PC-9 (cell line): ENCODE data around the gene ENDOV. TPM values are rescaled to one million over a fixed set of nuclear protein-coding genes. Genes with fewer than 3 reads are reported as not detected.
"Not testable (repeated sequence)": the region's sequence is repeated elsewhere in the genome, so short reads cannot be mapped to it uniquely, and the experiment has no call there.

Experiments used
- BruUV-seq: library from RNA; stranded (reverse); fragments of 400-500 nt; replicated peaks from 2 replicates; lab custom pipeline; 2021; lab: Mats Ljungman, UMichigan
- CTCF ChIA-PET: fragments of 300-600 bp; sonication (Branson Sonifier 250); formaldehyde crosslinking; loops from one replicate; lab custom pipeline; 2022; ENCODE audit warnings: antibody characterized with exemption; lab: Charles Lee
- POLR2A ChIA-PET: fragments of 300-600 bp; sonication (Branson Sonifier 250); formaldehyde crosslinking; loops from one replicate; lab custom pipeline; 2022; ENCODE audit warnings: antibody characterized with exemption; ENCODE audit not compliant: unreplicated experiment; lab: Charles Lee
- DNase-seq, 2 experiments: peaks; one replicate each; pipeline versions ENCODE4 v3.0.0 to v3.0.0-alpha.2; 2015 to 2022; ENCODE audit warnings: mixed read lengths in 1 of 2
- H2AFZ ChIP-seq: fragments of 200-600 bp; sonication (generic); 2 replicates; pipeline ENCODE4 v1.8.1; 2017; ENCODE audit warnings: antibody characterized with exemption
- H3F3A ChIP-seq: fragments of 200-600 bp; sonication (generic); 2 replicates; pipeline ENCODE4 v1.8.1; 2017; ENCODE audit warnings: antibody characterized with exemption, mild to moderate bottlenecking, low read depth; ENCODE audit not compliant: insufficient read depth
- H3K27ac ChIP-seq: fragments of 200-600 bp; sonication (generic); 2 replicates; pipeline ENCODE4 v1.6.1; 2016; ENCODE audit warnings: mixed run types
- H3K27me3 ChIP-seq: fragments of 200-600 bp; sonication (generic); 2 replicates; pipeline ENCODE4 v1.6.1; 2016; ENCODE audit warnings: low read depth, mixed run types; ENCODE audit not compliant: insufficient read depth
- H3K36me3 ChIP-seq: fragments of 200-600 bp; sonication (generic); 2 replicates; pipeline ENCODE4 v1.6.1; 2016; ENCODE audit warnings: low read depth, mixed run types
- H3K4me1 ChIP-seq: fragments of 200-600 bp; sonication (generic); replicated peaks from 2 replicates; pipeline ENCODE4 v1.6.1; 2016; ENCODE audit warnings: mixed run types; ENCODE audit not compliant: insufficient read depth
- H3K4me2 ChIP-seq: fragments of 200-600 bp; sonication (generic); 2 replicates; pipeline ENCODE4 v1.6.1; 2017; ENCODE audit warnings: mixed run types
- H3K4me3 ChIP-seq: fragments of 200-600 bp; sonication (generic); 2 replicates; pipeline ENCODE4 v1.6.1; 2016; ENCODE audit warnings: mixed run types
- H3K79me2 ChIP-seq: fragments of 200-600 bp; sonication (generic); 2 replicates; pipeline ENCODE4 v1.6.1; 2017; ENCODE audit warnings: low read depth, mixed run types
- H3K9me2 ChIP-seq: fragments of 200-600 bp; sonication (generic); 2 replicates; pipeline ENCODE4 v1.8.1; 2017; ENCODE audit warnings: mild to moderate bottlenecking; ENCODE audit not compliant: insufficient read depth
- H3K9me3 ChIP-seq: fragments of 200-600 bp; sonication (generic); 2 replicates; pipeline ENCODE4 v1.8.1; 2016; ENCODE audit warnings: low read depth; ENCODE audit not compliant: insufficient read depth
- H4K20me1 ChIP-seq: fragments of 200-600 bp; sonication (generic); 2 replicates; pipeline ENCODE4 v1.8.1; 2017; ENCODE audit not compliant: insufficient read depth
- CTCF ChIP-seq: fragments of 200-600 bp; sonication (generic); conservative IDR thresholded peaks from 2 replicates; pipeline ENCODE4 v1.6.1; 2017; ENCODE audit warnings: mixed run types, antibody characterized with exemption, mild to moderate bottlenecking, moderate library complexity
- EZH2 ChIP-seq: fragments of 200-600 bp; sonication (generic); IDR thresholded peaks from 2 replicates; pipeline ENCODE4 v1.8.0; 2017; ENCODE audit warnings: antibody characterized with exemption, low read depth
- intact Hi-C: fragments of 100-400 bp; cut with micrococcal nuclease; formaldehyde crosslinking; loops from one replicate; pipeline ENCODE4 v1.10.0; 2022; ENCODE audit not compliant: unreplicated experiment
- total RNA-seq: library from RNA; stranded (reverse); gene quantifications from 2 replicates; pipeline ENCODE4 v1.2.3, GENCODE V29; 2021

The ENDOV gene
- total RNA-seq, 1 experiment from 2014 or later, result 50.3 TPM

DNA sequence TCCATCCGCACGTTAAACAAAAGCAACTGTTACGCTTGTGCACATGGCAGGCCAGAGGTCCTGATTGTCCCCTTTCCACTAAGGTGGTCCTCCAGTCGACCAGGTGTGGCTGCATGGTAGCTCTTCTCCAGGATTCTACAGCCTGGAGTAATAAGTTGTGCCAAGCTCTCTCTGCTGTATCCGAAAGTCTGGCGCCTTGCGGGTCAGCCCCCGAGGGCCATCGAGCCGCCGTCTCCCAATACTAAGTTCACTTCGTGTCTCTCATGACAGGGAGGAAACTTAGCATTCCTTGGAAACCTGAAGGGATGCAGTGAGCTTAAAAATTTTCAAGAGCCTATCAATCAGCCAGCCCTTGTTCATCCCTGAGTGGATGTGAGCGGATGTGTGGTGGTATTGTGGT is 5.3 kb upstream of the ENDOV start:
- Histone ChIP-seq H3K4me1 (0 out of 2 replicates have a peak, but pooled peaks cover 6% of the 10 kb centered on the region), H3K27ac (no peak overlapping the region), H3K79me2 (no peaks in the 10 kb centered on the region), H3K9me2 (no peaks in the 10 kb centered on the region), H3K4me3 (no peak overlapping the region), H4K20me1 (no peaks in the 10 kb centered on the region), H3F3A (no peaks in the 10 kb centered on the region), H3K27me3 (no peaks in the 10 kb centered on the region), H3K9me3 (no peaks in the 10 kb centered on the region), H3K4me2 (no peak overlapping the region), H2AFZ (no peak overlapping the region), H3K36me3 (no peaks in the 10 kb centered on the region)
- no peak for DNase-seq
- no TSS peak for BruUV-seq
- ChIA-PET CTCF (no interaction called here), POLR2A (no interaction called here)
- TF ChIP-seq EZH2 (no peak), CTCF (no peak)
- intact Hi-C loops, result loop anchor here (5.0 kb wide), 1 partner anchor 402 kb away; no protein-coding TSS in a partner anchor

DNA sequence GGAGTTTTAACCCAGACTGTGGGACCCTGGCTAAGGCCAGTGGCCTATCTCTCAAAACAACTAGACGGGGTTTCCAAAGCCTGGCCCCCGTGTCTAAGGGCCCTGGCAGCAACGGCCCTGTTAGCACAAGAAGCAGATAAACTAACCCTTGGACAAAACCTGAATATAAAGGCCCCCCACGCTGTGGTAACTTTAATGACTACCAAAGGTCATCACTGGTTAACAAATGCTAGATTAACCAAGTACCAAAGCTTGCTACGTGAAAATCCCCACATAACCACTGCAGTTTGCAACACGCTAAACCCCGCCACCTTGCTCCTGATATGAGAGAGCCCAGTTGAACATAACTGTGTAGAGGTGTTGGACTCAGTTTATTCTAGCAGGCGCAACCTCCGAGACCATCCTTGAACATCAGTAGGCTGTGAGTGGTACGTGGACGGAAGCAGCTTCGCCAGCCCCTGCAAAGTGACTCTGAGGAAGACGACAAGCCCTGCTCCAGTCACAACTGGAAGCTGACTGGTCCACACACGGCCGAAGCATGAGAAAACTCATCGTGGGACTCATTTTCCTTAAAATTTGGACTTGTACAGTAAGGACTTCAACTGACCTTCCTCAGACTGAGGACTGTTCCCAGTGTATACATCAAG is 4.4 kb upstream of the ENDOV start:
- H2AFZ ChIP-seq, POLR2A ChIA-PET, BruUV-seq, H3K4me1 ChIP-seq, H3K4me3 ChIP-seq, H3K4me2 ChIP-seq, H3F3A ChIP-seq, H3K27me3 ChIP-seq, H3K9me3 ChIP-seq, H3K79me2 ChIP-seq, H3K27ac ChIP-seq, H4K20me1 ChIP-seq, H3K9me2 ChIP-seq, DNase-seq, H3K36me3 ChIP-seq, CTCF ChIA-PET: not testable (repeated sequence)
- intact Hi-C loops, result loop anchor here (5.0 kb wide), 1 partner anchor 403 kb away; no protein-coding TSS in a partner anchor

- peak overlapping the region; percentile 96 for H2AFZ ChIP-seq
- H3K4me2 ChIP-seq, result peak overlapping the region; percentile 94
- H3K4me3 ChIP-seq, result peak overlapping the region; percentile 67
- no peaks in the 10 kb centered on the region for H3K9me2 ChIP-seq
- CTCF ChIA-PET, result interaction anchor here (0.6 to 0.7 kb wide), 3 partner anchors 41 to 573 kb away, joined by 3 to 4 read pairs (median 3); no protein-coding TSS in a partner anchor
- no peak overlapping the region for H3K27ac ChIP-seq
- DNase-seq, result no peak
- H4K20me1 ChIP-seq, result no peaks in the 10 kb centered on the region
- POLR2A ChIA-PET, result interaction anchor here (0.5 kb wide), 1 partner anchor 41 kb away, joined by 4 read pairs; no protein-coding TSS in a partner anchor
- peaks cover 10% of the 10 kb centered on the region for H3K79me2 ChIP-seq
- no peaks in the 10 kb centered on the region for H3K36me3 ChIP-seq
- intact Hi-C loops, result loop anchor here (5.0 kb wide), 1 partner anchor 407 kb away; no protein-coding TSS in a partner anchor
- no peaks in the 10 kb centered on the region for H3K9me3 ChIP-seq
- BruUV-seq, result no TSS peak
- TF ChIP-seq EZH2, result no peak
- TF ChIP-seq CTCF, result no peak
- 0 out of 2 replicates have a peak, but pooled peaks cover 6% of the 10 kb centered on the region for H3K4me1 ChIP-seq
- no peaks in the 10 kb centered on the region for H3F3A ChIP-seq
- no peaks in the 10 kb centered on the region for H3K27me3 ChIP-seq
These were observed 1.0 kb upstream of the ENDOV start for GRCh38 chr17:80413771-80414507.
